DMS114 treated with DMSO at 0.1 percent for 48 hours (cell line): Measurements from ENCODE around the gene MTHFD1L.

Experiments
- DNase-seq: peaks from one replicate; lab custom pipeline; 2025; ENCODE audit not compliant: unreplicated experiment; lab: John Stamatoyannopoulos, UW

Gene MTHFD1L

GRCh38 chr6:151147118-151147832, 281.8 kb downstream of the MTHFD1L start:
- DNase-seq = no peak

- no peak for DNase-seq
Measured at GRCh38 chr6:151148111-151148510, 282.6 kb downstream of the MTHFD1L start.

GRCh38 chr6:151149793-151150192, 284.3 kb downstream of the MTHFD1L start:
- no peak for DNase-seq
